ENCODE results near the gene OR4F6. TPM values are rescaled to one million over a fixed set of nuclear protein-coding genes. Genes with fewer than 3 reads are reported as not detected.
"Not testable (repeated sequence)": the region's sequence is repeated elsewhere in the genome, so short reads cannot be mapped to it uniquely, and the experiment has no call there.

Gene OR4F6
- total RNA-seq, 1 donor = not detected

DNA sequence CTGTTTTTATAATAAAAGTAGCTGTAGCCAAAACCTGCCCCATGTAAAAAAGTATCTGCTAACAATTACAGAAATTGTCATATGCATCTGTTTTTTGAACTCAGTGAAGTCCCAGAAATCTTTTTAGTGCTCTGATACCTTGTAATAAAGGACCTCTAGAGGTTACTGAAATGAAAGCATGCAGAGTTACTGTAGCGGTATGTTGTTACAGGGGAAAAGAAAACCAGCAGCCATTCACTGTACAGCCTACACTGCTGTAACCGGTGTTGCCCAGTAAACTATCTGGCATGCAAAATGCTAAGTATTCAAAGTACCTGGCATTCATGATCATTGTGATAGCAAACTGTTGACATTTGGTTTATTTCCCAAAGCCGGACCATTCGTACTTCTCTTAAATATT, 12.6 kb upstream of the OR4F6 start:
- not testable (repeated sequence) for H3K4me3 ChIP-seq (ENCODE audit: low read length); H3K27me3 ChIP-seq (ENCODE audit: insufficient read depth, low read length); H3K9me3 ChIP-seq (ENCODE audit: low read depth, low read length); H3K4me1 ChIP-seq (ENCODE audit: insufficient read depth, low read length)

DNA sequence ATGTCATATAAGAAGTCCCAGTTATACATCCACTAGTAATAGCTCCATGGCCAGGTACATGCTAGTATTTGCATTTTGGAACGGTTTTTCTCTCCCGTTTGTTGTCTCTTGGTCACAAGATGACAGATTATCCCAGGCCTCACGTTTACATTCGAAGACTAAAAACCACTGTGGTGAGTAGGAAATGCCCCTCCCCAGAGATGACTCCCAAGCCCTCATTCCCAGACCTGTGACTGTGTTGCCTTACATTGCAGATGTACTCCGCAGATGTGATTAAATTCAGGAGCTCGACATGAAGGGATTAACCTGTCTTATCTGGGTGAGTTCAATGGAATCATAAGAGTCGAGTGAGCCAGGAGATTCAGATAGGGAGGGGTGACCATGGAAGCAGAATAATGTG, 9.3 kb upstream of the OR4F6 start:
- H3K4me1 ChIP-seq (ENCODE audit: insufficient read depth, low read length); H3K27me3 ChIP-seq (ENCODE audit: insufficient read depth, low read length); H3K4me3 ChIP-seq (ENCODE audit: low read length); H3K9me3 ChIP-seq (ENCODE audit: low read depth, low read length): not testable (repeated sequence)

DNA sequence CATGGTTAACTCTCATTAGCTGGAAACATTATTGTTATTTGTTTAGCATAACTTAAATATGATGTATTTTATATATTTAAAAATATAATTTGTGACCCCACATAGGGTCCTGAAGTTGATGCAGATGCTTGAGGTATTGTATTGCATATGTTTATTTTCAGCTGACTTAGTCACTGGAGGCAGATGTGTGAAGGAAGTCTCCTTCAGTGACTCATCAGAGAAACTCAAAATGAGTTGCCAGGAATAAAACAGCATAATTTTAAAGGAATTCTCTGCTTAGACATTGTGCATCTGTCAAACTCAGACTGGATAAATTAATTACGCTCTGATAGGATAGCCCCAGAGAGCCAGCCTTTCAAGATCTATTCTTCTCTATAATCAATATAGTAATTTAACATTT, 7.9 kb upstream of the OR4F6 start:
- Histone ChIP-seq H3K9me3 (ENCODE audit: low read depth, low read length) (no peaks in the 10 kb centered on the region), H3K4me3 (ENCODE audit: low read length) (no peak overlapping the region), H3K27me3 (ENCODE audit: insufficient read depth, low read length) (no peaks in the 10 kb centered on the region), H3K4me1 (ENCODE audit: insufficient read depth, low read length) (no peaks in the 10 kb centered on the region)

- H3K4me1 ChIP-seq (ENCODE audit: insufficient read depth, low read length) = no peaks in the 10 kb centered on the region
- no peak overlapping the region for H3K4me3 ChIP-seq (ENCODE audit: low read length)
- H3K9me3 ChIP-seq (ENCODE audit: low read depth, low read length) = no peaks in the 10 kb centered on the region
- no peaks in the 10 kb centered on the region for H3K27me3 ChIP-seq (ENCODE audit: insufficient read depth, low read length)
These were observed 3.6 kb upstream of the OR4F6 start for GRCh38 chr15:101799665-101800064.

GRCh38 chr15:101801048-101801447, 2.3 kb upstream of the OR4F6 start:
- Histone ChIP-seq H3K4me1 (ENCODE audit: insufficient read depth, low read length) (no peaks in the 10 kb centered on the region), H3K9me3 (ENCODE audit: low read depth, low read length) (no peaks in the 10 kb centered on the region), H3K27me3 (ENCODE audit: insufficient read depth, low read length) (peaks cover 3% of the 10 kb centered on the region)

DNA sequence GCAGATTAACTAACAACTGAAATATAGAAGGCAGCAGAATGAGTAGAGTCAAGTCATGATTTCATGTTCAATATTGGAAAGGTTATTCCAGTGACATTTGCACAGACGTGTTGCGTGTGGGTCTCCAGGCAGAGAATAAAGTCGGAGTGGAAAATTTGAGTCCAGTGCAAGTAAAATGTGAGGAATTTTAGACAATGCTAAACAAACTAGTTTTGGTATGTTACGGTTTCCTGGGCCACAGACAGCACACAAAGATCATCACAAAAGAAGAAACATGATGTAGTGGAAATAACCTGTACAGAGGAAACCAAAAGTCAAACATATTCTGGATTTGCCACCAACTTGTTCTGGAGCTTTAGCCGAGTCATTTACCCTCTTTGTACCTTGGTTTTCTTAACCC, 367 bp downstream of the OR4F6 start:
- Histone ChIP-seq H3K4me3 (ENCODE audit: low read length) (no peak overlapping the region), H3K4me1 (ENCODE audit: insufficient read depth, low read length) (no peaks in the 10 kb centered on the region), H3K27me3 (ENCODE audit: insufficient read depth, low read length) (peaks cover 3% of the 10 kb centered on the region), H3K9me3 (ENCODE audit: low read depth, low read length) (no peaks in the 10 kb centered on the region)

More at GRCh38 chr15:101801048-101801447, 2.3 kb upstream of the OR4F6 start:
- no peak overlapping the region for H3K4me3 ChIP-seq (ENCODE audit: low read length)

- Histone ChIP-seq H3K4me1 (ENCODE audit: insufficient read depth, low read length) (no peaks in the 10 kb centered on the region), H3K27me3 (ENCODE audit: insufficient read depth, low read length) (peaks cover 3% of the 10 kb centered on the region), H3K4me3 (ENCODE audit: low read length) (no peak overlapping the region), H3K9me3 (ENCODE audit: low read depth, low read length) (no peaks in the 10 kb centered on the region)
These were observed 1.1 kb downstream of the OR4F6 start for GRCh38 chr15:101804375-101804774.

DNA sequence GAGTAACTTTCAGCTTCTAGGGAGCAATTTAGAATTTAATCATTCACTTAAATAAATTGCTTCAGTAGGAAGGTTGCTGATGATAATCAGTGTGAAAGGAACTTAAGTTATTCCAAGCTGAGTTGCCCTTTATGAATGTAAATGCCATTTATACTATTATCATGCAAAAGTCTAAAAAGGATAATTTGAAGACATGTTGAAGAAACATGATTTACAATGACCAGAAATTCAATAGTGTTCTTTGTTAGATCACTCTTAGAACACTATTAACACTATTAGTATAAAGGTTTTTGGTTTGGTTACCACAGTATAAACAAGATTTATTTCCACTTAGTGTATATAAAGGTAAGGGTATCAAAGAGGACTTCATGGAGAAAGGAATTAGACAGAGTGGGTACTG, 1.6 kb downstream of the OR4F6 start:
- no peaks in the 10 kb centered on the region for H3K4me1 ChIP-seq (ENCODE audit: insufficient read depth, low read length)
- H3K27me3 ChIP-seq (ENCODE audit: insufficient read depth, low read length) = peaks cover 8% of the 10 kb centered on the region
- no peaks in the 10 kb centered on the region for H3K9me3 ChIP-seq (ENCODE audit: low read depth, low read length)
- no peak overlapping the region for H3K4me3 ChIP-seq (ENCODE audit: low read length)

DNA sequence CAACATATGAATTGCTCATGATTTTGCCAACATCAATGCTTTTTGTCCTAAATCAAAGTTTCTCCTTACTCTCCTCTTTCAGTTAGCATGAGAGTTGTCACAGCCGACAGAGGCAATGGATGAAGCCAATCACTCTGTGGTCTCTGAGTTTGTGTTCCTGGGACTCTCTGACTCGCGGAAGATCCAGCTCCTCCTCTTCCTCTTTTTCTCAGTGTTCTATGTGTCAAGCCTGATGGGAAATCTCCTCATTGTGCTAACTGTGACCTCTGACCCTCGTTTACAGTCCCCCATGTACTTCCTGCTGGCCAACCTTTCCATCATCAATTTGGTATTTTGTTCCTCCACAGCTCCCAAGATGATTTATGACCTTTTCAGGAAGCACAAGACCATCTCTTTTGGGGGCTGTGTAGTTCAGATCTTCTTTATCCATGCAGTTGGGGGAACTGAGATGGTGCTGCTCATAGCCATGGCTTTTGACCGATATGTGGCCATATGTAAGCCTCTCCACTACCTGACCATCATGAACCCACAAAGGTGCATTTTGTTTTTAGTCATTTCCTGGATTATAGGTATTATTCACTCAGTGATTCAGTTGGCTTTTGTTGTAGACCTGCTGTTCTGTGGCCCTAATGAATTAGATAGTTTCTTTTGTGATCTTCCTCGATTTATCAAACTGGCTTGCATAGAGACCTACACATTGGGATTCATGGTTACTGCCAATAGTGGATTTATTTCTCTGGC, 2.5 kb downstream of the OR4F6 start:
- Histone ChIP-seq H3K9me3 (ENCODE audit: low read depth, low read length) (no peaks in the 10 kb centered on the region), H3K4me1 (ENCODE audit: insufficient read depth, low read length) (no peaks in the 10 kb centered on the region), H3K27me3 (ENCODE audit: insufficient read depth, low read length) (peaks cover 9% of the 10 kb centered on the region), H3K4me3 (ENCODE audit: low read length) (no peak overlapping the region)

DNA sequence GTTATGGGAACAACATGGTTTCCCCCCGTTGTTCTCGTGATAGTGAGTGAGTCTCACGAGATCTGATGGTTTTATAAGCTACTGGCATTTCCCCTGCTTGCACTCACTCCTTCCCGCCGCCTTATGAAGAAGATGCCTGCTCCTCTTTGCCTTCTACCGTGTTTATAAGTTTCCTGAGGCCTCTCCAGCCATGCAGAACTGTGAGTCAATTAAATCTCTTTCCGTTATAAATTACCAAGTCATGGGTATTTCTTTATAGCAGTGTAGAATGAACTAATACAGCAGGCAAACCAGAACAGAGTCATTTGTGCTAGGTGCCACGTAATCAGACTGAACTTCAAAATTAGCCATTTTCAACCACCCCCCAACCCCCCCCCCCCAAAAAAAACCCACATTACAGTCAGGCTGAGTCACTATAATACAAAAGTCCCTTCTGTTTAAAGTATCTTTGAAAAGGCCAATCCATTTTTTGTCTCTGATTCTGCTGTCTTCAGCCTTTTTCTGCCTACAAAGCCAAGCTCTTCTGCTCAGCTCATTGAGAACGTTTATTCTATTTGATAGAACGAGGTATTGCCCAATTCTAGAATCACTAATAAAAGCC, 4.1 kb downstream of the OR4F6 start:
- Histone ChIP-seq H3K9me3 (ENCODE audit: low read depth, low read length) (no peaks in the 10 kb centered on the region), H3K4me3 (ENCODE audit: low read length) (no peak overlapping the region), H3K4me1 (ENCODE audit: insufficient read depth, low read length) (no peaks in the 10 kb centered on the region), H3K27me3 (ENCODE audit: insufficient read depth, low read length) (peaks cover 9% of the 10 kb centered on the region)

DNA sequence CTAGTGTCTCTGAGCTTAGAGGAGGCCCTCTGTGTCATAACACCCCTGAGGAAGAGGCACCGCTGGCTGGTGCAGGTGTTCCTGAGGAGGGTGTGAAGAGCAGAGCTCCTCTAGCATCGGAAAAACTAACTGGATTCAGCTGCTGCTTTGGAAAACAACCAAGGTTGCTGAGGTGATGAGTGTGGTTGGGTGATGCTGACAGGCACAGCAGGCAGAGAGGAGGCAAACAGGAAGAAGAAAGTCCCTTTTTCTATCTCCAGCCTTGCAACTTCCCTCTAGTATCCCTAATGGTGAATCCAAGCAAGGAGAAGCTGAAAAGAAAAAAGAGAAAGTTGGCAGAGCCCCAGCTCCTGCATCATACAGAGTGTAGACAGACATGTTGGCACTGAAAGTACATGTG, 4.9 kb downstream of the OR4F6 start:
- Histone ChIP-seq H3K4me1 (ENCODE audit: insufficient read depth, low read length) (no peaks in the 10 kb centered on the region), H3K4me3 (ENCODE audit: low read length) (no peak overlapping the region), H3K27me3 (ENCODE audit: insufficient read depth, low read length) (peaks cover 9% of the 10 kb centered on the region), H3K9me3 (ENCODE audit: low read depth, low read length) (no peaks in the 10 kb centered on the region)

GRCh38 chr15:101810456-101810855, 7.1 kb downstream of the OR4F6 start:
- no peak overlapping the region for H3K4me3 ChIP-seq (ENCODE audit: low read length)
- H3K27me3 ChIP-seq (ENCODE audit: insufficient read depth, low read length) = peaks cover 7% of the 10 kb centered on the region
- no peaks in the 10 kb centered on the region for H3K9me3 ChIP-seq (ENCODE audit: low read depth, low read length)
- no peaks in the 10 kb centered on the region for H3K4me1 ChIP-seq (ENCODE audit: insufficient read depth, low read length)

- peaks cover 7% of the 10 kb centered on the region for H3K27me3 ChIP-seq (ENCODE audit: insufficient read depth, low read length)
- H3K4me1 ChIP-seq (ENCODE audit: insufficient read depth, low read length) = no peaks in the 10 kb centered on the region
- H3K4me3 ChIP-seq (ENCODE audit: low read length) = no peak overlapping the region
- no peaks in the 10 kb centered on the region for H3K9me3 ChIP-seq (ENCODE audit: low read depth, low read length)
These were observed 7.6 kb downstream of the OR4F6 start for GRCh38 chr15:101810876-101811275.

DNA sequence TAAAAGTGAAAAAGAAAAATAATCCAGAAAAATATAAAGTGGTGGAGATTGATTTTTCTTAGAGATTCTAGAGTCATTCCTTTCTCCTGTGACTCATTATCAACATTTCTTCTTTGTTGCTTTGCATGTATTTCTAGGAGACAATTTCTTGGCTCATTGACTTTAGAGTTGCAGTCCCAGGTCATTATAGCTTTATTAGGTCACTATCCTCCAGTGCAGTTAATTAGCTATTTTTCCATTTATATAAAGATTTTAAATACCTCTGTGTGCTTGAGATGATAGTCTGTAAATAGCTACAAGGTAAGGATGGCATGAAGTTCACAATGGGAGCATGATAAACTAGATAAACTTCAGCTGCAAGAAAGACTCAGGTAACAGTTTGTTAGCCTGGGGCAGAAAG, 8.6 kb downstream of the OR4F6 start, which contains the start of gene OR4F15:
TSS of gene OR4F15 (plus strand) at position 301 of the 400 bp plus-strand sequence. CDS start 5,985 bp downstream, outside the sequence.
- Histone ChIP-seq H3K9me3 (ENCODE audit: low read depth, low read length) (no peaks in the 10 kb centered on the region), H3K27me3 (ENCODE audit: insufficient read depth, low read length) (peaks cover 7% of the 10 kb centered on the region), H3K4me1 (ENCODE audit: insufficient read depth, low read length) (no peaks in the 10 kb centered on the region), H3K4me3 (ENCODE audit: low read length) (no peak within 1 kb of the TSS)

GRCh38 chr15:101813803-101814534, 10.7 kb downstream of the OR4F6 start:
- no peaks in the 10 kb centered on the region for H3K4me1 ChIP-seq (ENCODE audit: insufficient read depth, low read length)
- H3K27me3 ChIP-seq (ENCODE audit: insufficient read depth, low read length) = peaks cover 7% of the 10 kb centered on the region
- H3K4me3 ChIP-seq (ENCODE audit: low read length) = no peak overlapping the region
- no peaks in the 10 kb centered on the region for H3K9me3 ChIP-seq (ENCODE audit: low read depth, low read length)
